EH (cell line): ENCODE measurements around the gene DIDO1.

Source experiments
- DNase-seq: peaks from one replicate; pipeline ENCODE4 v3.0.0-alpha.2; 2015; ENCODE audit warnings: low read depth

The DIDO1 gene

GRCh38 chr20:62950741-62951140 is 24.4 kb upstream of the DIDO1 start:
- no peak for DNase-seq

DNA sequence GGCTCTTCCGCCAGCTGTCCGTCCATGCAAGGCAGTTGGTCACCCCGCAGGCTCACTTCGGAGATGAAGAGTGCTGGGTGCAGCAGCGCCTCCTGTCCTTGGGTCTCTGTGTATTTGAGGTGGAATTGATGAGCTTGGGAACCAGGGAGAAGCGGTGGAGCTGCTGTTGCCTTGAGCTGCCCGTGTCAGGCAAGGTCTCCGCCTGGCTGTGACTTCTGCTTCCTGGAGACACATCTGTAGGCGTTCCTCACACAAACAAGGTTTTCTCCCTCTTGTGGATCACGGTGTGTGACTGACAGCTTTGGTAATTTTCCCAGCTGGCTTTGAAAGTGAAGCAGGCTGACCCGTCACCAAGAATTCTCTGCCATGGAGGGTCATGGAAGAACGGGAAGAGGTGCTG is 23.7 kb upstream of the DIDO1 start:
- no peak for DNase-seq

DNA sequence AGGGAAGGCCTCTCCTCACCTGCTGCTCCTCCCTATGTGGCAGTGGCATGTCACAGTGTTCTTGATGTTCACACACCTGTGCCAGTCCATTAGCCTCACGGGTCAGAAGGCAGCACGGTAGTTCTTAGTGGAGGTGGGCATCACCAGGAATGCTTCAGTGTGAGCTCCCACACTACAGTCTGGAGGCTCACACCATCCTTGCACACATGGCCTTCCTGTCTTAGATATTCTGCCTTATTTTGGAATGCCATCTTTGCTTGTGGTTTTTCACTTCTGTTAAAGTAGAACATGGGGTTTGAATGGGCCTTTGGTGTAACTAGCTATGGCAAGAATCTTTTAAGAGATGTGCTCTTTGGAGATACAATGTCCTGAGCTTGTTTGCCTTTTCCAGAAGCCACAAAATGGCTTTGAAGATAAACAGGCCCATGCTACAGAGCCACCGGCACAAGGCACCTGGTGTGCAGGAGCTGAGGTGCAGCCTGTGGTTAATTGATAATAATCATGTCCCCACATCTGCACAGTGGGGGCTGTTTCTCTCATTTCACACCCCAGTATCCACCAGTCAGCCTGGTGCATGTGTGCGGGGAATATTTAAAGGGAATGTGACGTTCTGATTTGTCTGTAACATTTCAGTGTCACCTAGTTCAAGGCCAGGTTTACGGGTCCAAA is 23.0 kb upstream of the DIDO1 start:
- no peak for DNase-seq

- no peak for DNase-seq
Measured at GRCh38 chr20:62947532-62948300, 21.4 kb upstream of the DIDO1 start.

DNA sequence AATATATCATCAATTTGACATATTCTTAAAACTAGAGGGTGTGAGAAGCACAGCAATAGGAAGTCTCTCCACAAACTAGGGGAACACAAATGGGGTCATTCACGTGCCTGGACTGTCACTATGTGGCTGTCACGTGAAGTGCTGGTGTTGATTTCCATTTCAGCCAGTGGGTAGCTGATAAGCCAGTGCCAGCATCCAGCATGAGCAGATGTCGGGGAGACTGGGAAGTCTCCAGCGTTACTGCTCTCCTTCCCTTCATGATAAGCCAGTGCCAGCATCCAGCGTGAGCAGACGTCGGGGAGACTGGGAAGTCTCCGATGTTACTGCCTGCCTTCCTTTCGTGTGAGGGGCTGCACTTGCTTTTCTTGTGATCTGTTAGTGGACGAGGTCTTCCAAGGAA is 20.6 kb upstream of the DIDO1 start:
- no peak for DNase-seq

GRCh38 chr20:62945771-62946339 is 19.6 kb upstream of the DIDO1 start:
- no peak for DNase-seq

DNA sequence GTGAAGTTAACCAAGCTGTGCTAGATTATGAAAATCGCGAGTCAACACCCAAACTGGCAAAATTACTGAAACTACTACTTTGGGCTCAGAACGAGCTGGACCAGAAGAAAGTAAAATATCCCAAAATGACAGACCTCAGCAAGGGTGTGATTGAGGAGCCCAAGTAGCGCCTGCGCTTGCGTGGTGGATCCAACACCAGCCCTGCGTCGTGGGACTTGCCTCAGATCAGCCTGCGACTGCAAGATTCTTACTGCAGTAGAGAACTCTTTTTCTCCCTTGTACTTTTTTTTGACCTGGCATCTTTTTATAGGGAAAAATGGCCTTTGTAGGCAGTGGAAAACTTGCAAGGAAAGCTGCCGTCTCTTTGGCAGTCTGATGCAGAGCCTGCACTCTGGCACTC is 18.4 kb upstream of the DIDO1 start:
- no peak for DNase-seq

DNA sequence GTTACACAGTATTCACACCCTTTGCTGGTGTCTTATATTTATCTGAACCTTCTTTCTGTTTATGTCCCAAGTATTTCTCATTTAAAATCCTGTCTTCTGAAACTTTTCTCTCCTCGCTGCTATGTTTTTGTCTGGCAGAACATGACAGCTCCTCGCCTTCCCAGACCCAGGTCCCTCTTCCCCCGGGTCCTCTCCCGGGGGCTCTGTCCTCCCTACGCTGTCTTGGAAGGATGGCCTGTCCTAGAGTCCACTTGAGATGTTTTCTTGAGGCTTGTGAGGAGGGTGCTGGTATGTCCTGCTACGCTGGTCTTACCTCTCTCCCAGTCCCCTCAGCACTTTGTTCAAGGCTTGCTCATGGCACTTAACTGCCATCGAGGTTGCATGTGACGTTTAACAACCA is 17.9 kb upstream of the DIDO1 start:
- no peak for DNase-seq

- DNase-seq = no peak
Measured at GRCh38 chr20:62943396-62943795, 17.1 kb upstream of the DIDO1 start.

DNA sequence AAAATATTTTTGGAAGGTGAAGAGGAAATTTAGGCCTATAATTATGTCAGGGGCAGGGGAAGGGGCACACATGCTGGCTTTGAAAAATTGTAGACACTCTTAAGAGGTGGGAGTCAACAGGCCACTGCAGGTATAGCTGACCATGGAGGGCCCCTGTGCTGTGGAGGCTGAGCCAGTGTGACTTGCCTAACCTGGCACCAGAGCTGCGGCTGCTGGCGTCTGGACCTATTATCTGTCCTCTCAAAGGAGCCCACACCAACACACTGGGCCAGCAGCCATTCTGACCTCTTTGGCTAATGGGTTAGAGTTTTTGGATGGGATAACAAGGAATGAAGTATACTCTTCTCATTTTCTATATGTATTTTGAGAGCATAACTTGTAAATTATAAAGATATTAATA is 16.2 kb upstream of the DIDO1 start:
- no peak for DNase-seq

GRCh38 chr20:62941792-62942191 is 15.5 kb upstream of the DIDO1 start:
- peak; percentile 62 for DNase-seq

DNA sequence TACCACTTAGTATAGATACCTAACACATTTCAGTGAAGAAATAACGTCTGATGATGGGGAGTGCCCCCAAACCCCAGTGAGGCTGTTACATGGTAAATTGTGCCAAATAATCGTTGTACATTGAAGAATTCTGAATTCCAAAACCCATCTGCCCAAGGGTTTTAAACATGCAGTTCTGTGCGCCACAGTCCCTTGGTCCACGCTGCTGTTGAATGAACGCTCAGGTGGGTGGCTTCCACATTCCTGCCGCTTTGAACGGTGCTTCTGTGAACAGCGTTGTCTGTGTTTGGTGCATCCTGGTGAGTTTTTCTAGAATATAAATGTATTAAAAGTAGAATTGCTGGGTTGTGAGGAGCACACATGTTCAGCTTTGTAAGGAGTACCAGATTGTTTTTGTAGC is 14.6 kb upstream of the DIDO1 start:
- no peak for DNase-seq

DNA sequence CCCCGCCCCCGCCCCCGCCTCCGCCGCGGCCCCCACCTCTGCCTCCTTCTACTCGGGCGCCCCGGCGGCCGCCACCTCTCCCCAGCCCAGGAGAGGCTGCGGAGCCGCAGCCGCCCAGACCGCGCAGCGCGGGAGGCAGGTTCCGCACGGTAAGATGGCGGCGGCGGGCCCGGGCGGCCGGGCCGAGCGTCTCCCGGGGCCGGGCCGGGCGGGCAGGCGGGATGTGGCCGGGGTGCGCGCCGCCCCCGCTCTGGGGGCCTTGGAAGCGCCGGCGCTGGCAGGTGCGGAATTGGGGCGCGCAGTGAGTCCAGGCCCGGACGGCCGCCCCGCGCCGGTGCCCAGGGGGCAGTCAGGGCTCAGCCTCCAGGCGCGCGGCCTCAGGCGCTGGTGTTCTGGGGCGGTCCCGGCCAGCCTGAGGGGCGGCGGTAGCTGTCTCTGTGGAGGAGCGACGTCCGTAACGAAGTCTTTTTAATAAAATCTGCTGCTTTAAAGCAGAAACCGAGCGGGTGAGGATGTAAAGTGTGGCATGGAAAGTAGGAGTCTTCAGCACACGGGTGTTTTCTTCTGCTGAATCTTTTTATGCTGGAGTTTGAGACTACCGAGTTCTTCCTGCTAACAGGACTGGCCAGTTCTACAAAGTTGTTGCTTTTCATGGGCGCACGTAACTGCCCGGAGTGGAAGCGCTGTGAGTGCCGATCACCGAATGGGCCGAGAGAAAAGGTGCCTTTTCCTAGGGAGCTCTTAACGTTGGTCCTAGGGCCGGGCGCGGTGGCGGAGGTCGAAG is 12.0 kb upstream of the DIDO1 start, which contains the start of gene GID8:
Gene GID8 (plus strand): TSS at position 43 of the 784 bp plus-strand sequence. CDS start 3,356 bp downstream, outside the sequence.
- peak; percentile 62 for DNase-seq

DNA sequence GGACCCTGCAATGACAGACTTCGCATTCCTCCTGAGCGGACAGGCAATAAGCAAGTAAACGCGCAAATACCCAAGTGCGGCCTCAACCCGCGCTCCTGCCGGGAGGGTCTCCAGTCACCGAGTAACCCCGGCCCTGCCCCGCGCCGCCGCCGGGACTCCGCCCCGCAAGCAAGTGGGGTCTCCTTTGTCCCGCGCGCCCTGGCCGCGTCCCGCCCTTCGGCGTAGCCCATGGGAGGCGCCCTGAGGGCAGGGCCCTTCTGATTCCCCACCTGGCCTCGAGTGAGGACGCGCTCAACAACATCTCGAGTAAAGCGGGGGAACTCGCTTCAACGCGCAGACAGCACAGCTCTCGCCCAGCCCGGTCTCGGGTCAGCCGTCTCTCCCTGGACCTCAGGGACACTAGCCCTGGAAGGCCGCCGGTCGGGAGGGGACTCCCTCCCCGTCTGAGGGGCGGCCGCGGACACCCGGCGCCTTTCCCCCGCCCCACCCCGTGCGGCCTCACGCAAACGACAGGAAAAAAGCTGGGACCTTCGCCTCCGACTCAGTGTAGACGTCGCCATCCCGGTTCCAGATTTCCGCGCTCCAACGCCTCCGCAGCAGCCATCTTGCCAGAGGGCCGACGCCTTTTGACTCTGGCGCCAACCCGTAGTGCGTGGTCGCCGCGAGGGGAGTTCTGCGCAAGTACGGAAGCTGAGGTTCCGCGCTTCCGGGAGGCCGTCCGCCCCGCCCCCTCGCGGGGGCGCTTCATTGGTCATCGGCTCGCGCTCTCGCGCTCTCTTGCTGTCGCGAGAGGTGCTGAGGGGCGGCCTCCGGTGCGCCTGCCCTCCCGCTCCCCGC is 11.2 kb upstream of the DIDO1 start:
- peak; percentile 93 for DNase-seq

DNA sequence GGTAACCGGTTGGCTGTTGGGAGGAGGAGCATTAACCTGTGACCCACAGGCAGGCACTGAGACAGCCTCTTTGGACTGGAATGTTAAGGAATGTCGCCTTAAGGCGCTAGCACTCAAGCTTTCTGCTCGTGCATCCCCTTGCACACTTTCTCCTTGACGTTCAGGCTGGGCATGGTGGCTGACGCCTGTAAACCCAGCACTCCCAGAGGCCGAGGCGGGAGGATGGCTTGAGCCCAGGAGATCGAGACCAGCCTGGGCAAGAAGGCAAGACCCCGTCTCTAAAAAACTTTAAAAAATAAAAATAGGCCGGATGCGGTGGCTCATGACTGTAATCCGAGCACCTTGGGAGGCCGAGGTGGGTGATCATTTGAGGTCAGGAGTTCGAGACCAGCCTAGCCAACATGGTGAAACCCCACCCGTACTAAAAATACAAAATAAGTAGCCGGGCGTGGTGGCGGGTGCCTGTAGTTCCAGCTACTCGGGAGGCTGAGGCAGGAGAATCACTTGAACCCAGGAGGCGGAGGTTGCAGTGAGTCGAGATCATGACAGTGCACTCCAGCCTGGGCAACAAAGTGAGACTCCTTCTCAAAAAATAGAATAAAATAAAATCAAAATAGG is 9.8 kb upstream of the DIDO1 start:
- DNase-seq = no peak

GRCh38 chr20:62935204-62935967 is 9.1 kb upstream of the DIDO1 start:
- no peak for DNase-seq

DNA sequence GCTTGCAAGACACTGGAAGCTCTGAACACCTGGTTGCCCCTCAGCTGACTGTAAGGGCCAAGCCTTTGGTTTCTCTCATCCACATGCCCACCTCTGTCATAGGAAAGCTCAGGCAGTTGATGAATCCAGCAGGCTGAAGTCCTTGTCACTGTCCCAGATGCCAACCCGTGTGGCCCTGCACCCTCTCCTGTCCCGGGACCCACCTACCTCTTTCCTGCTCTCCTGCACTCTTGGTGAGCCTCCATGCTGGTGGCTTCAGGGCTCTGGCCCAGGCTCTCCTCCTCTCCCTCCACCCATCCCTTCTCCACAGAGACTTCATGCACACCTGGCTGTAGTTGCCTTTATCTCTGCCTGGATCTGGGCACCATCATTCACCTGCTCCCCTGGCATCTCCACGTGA is 7.7 kb upstream of the DIDO1 start:
- no peak for DNase-seq

DNA sequence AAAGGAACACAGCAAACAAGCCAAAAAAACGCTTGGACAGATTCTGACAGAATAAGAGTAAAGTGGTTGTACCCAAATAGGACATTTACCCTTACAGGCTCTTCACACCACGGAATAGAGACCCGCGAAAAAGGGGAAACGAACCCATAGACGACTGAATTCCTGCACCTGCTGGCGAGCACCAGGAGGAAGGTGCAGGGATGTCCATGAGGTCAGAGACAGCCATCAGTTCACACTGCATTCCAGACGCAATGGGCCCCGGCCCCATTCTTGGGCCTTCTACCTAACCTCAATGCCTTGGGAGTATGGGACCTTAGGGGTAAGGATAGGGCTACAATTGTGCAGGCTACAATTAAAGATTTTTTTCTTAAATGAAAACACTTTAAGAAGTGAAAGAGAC is 5.2 kb upstream of the DIDO1 start:
- no peak for DNase-seq

DNA sequence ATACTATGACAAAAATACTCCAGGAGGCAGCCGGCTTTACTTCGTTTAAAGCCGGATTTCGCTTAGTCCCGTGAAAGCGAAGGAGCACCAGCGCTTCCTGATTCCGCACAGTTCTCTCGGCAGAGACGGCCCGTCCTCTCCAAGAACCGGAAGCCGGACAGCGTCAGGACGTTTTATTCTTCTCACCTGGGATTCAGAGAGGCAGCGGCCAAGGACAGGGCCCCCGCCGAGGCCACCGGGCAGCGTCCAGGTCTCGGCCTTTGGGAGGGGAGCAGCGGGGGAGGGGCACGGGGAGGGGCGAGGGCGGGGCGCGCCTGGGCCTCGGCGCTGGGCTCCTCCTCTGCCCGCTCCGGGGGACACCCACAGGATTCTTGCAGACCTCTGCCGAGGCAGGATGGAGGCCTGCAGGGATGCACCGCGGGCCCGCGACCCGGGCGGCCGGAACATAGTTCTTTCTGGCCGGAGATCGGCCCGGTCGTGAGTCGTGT is 2.8 kb upstream of the DIDO1 start:
- peak; percentile 76 for DNase-seq

- peak; percentile 54 for DNase-seq
Measured at GRCh38 chr20:62928246-62928939, 2.1 kb upstream of the DIDO1 start.
